Kasumi-1 (cell line): ENCODE results near the gene GALNT2.

Source experiments
- DNase-seq, 2 experiments: peaks; one replicate each; lab custom pipeline; 2025; lab: John Stamatoyannopoulos, UW

Gene GALNT2

GRCh38 chr1:230112782-230113181 is 45.7 kb downstream of the GALNT2 start:
- DNase-seq: no peak

GRCh38 chr1:230113235-230113592 is 46.2 kb downstream of the GALNT2 start:
- DNase-seq: no peak

DNA sequence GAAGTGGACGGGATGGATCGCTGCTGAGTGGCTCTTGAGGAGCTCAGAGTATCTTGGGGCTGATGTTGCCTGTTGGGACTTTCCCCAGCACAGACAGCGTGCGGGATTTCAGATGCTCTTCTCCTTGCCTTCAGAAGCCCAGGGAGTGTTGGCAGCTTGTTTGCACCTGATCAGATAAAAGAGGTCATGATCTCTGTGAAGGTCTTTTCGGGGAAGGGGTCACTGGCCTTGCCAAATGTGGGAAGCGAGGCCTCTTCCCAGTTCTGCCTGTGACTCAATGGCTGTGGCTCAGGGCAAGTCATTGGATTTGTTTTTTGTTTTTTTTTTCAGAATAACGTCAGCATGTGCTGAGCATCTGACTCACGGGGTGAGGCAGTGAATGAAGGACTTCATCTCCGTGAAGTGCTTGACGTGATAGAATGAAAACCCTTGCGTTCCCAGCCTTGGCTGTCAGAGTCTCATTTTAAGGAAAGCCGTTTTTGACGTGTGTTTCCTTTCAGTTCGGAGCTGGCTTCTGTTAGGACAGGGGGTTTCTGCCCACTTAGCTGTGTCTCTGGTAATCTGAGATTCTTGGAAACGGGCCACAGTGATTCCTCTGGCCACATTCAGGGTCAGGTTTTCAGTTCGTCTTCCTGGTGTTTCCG is 46.7 kb downstream of the GALNT2 start:
- no peak for DNase-seq

DNA sequence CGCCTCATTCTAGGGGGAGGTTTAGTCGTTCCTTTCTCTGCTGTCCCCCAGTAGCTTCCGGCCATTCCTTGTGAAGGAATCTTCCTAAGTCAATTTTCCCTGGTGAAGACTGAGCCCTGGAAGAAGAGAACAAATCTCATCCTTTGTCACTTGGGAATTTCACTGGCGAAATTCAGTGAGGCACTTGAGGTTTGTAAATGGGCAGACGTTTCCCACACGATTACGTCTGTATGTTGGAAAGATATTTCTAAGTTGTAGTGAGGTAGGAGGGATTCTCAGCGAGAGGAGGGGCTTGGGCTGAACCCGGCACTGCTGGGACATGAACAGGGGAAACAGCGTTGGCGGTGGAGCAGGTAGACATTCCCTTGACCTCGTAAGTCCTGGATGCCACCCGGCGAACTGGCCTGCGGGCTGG is 47.2 kb downstream of the GALNT2 start:
- DNase-seq: no peak

DNA sequence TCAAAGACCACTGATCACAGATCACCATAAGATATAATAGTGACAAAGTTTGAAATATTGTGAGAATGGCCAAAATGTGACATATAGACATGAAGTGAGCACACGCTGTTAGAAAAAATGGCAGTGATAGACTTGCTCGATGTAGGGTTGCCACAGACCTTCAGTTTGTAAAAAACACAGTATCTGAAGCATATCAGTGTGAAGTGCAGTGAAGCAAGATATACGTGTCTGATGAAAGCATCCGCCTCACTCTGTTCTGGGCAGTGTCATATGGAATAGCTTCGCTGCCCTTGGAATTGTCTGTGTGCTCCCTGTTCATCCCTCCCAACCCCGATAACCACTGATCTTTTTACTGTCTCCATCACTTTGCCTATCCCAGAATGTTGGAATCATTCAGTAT is 50.7 kb downstream of the GALNT2 start:
- no peak for DNase-seq

DNA sequence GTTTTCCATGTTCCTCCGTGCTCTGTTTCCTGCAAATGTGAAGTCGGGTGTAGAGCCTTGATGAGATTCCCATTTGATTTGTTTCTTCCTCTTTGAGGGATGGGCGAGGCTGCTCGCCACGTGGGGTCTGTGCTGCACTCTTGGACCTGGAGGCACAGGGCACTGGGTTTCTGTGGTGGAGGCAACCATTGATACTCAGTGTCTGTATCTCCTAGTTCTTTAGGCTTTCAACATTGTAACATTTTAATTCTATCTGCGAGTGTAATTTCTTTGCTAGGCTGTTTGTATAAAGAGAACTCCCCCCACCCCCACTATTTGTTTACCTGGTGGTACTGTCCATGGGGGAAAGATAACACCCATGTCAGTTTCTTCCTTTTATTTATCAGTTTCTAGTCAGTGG is 52.3 kb downstream of the GALNT2 start:
- no peak for DNase-seq

DNA sequence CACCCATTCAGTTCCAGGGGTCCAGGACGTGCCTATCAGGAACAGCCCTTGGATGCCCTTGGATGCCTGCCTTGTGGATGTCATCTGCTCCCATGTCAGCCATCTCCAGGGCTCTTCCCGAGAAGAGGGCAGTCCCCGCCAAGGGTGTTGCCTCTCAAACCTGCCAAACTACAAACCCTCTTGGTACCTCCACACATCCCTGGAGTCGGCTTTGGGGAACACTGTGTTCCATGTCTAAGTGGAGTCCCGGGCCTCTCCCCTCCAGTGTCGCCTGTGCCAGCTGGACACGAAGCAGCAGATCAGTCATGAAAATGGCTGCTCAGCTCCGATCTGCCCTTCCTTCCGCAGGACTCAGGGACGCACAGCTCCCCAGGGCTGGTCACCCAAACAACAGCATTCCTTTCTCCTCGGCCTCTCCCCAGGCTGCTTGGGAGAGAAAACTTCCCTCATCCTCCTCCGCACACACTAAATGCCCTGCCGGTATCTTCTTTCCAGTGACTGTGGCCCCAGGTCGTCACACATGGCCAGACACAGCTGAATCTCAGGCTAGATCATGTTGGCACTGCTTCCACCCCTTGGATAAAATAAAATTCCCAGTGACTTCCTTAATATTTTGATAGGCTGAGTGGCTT is 53.4 kb downstream of the GALNT2 start:
- DNase-seq: no peak

- DNase-seq: peak; percentile 15 to 49
Measured at GRCh38 chr1:230120921-230121381, 53.9 kb downstream of the GALNT2 start.

DNA sequence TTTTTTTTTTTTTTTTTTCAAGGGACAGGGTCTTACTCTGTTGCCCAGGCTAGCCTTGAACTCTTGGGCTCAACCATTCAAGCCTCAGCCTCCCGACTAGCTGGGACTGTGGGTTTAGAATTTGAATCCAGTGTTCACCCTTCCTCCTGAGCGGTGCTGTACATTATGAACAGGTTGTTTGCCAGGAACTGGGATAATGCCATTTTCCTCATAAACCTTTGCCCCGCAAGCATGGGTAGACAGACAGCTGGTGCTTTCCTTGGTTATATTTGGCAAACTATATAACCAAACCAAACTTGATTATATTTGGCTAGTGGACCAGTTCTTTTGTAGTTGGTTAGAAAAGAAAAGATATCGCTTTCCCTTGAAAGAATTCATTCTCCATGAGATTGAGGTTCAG is 54.9 kb downstream of the GALNT2 start:
- DNase-seq: no peak

DNA sequence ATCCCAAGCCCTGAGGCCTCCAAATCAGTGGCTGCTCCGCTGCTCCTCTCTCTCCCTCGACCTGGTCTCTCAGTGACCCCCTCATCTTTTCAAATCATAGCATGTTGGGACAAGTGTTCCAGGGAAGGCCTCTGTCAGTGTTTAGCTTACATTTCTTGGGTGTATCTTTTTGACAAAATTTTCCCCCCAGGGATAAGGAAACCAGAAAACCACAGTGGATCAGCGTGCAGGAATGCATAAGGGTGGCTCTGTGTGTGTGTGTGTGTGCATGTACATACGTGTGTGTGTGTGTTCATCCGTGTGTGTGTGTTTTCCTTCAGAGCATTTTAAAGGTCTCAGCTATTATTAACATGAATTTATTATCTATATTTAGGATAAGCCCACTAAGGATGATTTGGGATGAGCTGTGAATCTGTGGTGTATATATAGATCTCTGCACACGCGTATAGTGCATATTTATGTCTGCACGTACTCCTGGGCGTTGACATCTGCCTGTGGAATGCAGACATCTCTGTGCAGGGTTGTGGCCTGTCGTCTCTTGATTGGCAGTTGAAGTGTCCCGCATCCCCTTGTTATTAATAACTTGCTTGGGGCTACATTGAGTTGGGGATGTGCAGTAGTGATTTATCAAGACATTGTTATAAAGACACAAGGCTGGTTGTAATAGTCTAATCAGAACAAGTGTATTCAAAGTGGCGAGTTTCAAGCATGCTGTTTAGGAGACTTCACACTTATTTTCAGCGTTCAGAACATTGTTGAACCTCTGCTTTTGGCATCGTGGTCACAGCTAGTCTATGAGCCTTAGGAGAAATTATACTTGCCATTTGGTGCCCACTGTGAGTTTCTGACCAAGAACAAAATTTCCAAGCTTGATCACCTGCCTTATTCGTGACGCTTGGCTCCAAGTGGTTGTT is 55.6 kb downstream of the GALNT2 start:
- DNase-seq: no peak

GRCh38 chr1:230123280-230124185 is 56.5 kb downstream of the GALNT2 start:
- no peak for DNase-seq

GRCh38 chr1:230124186-230125128 is 57.4 kb downstream of the GALNT2 start:
- DNase-seq: no peak

- no peak for DNase-seq
Measured at GRCh38 chr1:230125141-230125540, 58.1 kb downstream of the GALNT2 start.

DNA sequence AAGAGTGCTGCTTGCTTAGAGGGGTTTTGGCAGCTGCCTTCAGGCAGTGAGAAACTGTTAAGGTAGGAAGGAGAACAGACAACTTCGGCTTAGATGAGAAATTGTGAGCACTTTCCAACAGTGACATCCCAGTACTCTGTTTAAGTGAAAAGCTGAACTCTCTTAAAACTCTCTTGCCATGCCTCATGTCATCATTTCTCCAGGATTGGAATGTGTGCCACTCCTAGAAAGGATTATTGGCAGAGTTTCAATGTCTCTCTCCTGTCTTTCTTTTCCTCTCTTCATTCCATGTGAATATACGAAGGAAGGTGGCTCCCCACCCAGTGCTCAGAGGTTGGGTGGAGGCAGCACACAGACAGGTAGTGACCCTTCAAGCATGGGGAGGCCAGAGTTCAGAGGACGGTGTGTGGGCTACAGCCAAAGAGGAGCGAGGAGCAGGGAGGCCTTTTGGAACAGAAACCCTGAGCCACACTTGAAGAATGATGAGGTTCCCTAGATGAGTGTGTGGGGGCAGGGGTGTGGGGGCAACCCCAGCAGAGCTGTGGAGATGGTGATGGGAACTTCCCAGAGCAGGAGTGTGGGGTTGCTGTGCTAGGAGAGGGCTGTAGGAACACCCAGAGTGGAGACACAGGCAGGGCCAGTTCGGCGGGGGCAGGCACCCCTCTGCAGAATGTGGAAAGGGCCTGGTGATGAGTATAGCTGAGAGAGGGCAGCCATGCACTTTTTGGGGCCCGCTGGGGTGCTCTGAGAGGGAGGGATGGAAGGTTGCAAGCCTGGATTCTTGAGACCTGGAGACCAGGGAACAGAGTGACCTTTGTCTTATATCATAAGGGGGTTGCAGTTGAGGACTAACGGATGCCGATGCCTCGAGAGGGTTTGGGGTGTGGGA is 58.8 kb downstream of the GALNT2 start:
- DNase-seq: no peak

GRCh38 chr1:230126529-230127104 is 59.6 kb downstream of the GALNT2 start:
- DNase-seq: no peak

GRCh38 chr1:230127105-230128054 is 60.3 kb downstream of the GALNT2 start:
- DNase-seq: no peak

DNA sequence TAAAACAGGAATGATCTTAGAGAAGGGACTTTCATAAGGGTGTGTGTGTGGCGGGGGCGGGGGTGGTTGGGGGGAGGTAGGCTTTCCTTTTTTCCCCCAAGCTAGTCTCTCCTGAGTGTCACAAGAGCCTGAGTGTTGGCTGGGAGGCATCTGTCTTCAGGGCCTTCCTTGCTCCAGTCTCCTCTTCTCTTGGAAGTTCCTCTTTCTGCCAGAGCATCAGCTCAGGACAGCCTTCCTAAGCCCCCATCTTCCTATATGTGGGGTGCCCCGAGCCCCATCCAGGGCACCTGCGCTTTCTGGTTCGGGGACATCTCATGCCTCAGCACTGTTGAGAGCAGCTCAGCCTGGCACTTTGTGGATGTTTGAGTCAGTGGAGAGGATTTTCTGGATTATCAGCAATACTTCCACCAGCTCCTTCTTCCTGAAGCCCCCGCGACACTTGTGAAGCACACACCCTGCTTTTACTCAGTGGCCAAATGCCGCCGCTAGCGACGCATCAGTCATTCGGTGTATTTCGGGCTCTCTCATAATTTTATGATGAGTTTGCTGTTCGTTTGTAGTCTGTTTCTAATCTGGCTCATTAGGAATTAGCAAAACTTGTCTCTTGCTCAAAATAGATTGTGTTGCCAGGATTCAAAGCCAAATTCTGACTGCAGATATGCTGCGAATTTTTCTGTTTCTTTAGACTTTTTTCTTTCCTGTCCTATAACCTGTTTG is 61.7 kb downstream of the GALNT2 start:
- peak; percentile 16 to 38 for DNase-seq
